HepG2 (cell line): ENCODE measurements around the gene TSPAN11. TPM values are rescaled to one million over a fixed set of nuclear protein-coding genes. Genes with fewer than 3 reads are reported as not detected.

Experiments
- ATAC-seq: fragments of 200-7000 bp; cut with Tn5 transposase; 3 replicates; pipeline ENCODE4 v1.9.1; 2020; ENCODE audit warnings: mild to moderate bottlenecking, moderate library complexity
- BruUV-seq: library from RNA; stranded (reverse); fragments of 400-500 nt; replicated peaks from 2 replicates; lab custom pipeline; 2021; lab: Mats Ljungman, UMichigan
- CTCF ChIA-PET: fragments of 300-600 bp; formaldehyde crosslinking; extraction: SDS; loops from one replicate; lab custom pipeline; 2021; ENCODE audit warnings: low total read pairs, inconsistent platforms, low intra/inter-chr PET ratio; lab: Yijun Ruan, JAX
- POLR2A ChIA-PET: fragments of 350-600 bp; sonication (Branson Sonifier 250); formaldehyde crosslinking; loops from one replicate; lab custom pipeline; 2020; ENCODE audit warnings: antibody characterized with exemption, inconsistent platforms; lab: Yijun Ruan, JAX
- DNase-seq: peaks from one replicate; pipeline ENCODE4 v3.0.0-alpha.2; 2015; ENCODE audit warnings: low spot score
- FAIRE-seq: peaks from 3 replicates; lab custom pipeline; 2011; peaks lifted over from hg19 to GRCh38; lab: Jason Lieb, UNC
- H2AFZ ChIP-seq: one replicate; pipeline ENCODE4 v1.6.1; 2011; ENCODE audit warnings: low read length, inconsistent platforms
- H3K27ac ChIP-seq: fragments of 300-600 bp; 3 replicates; pipeline ENCODE4 v1.8.0; 2011; ENCODE audit warnings: mixed run types, mild to moderate bottlenecking, mixed read lengths, low read length, inconsistent platforms; ENCODE audit not compliant: insufficient read depth; ENCODE audit errors: extremely low read length
- H3K27me3 ChIP-seq, 2 experiments: fragments of 200-600 bp in 1 of 2; 2 replicates in 1 of 2; 3 replicates in 1 of 2; pipeline versions ENCODE4 v1.6.0 to v1.8.0; 2011; ENCODE audit warnings: low read length in 2 of 2, mild to moderate bottlenecking in 2 of 2, moderate library complexity in 2 of 2, inconsistent platforms in 1 of 2; ENCODE audit not compliant: insufficient read depth in 2 of 2, control insufficient read depth in 1 of 2
- H3K36me3 ChIP-seq, 2 experiments: fragments of 200-600 bp in 1 of 2; replicated peaks in 1 of 2; 2 replicates in 1 of 2; 3 replicates in 1 of 2; pipeline versions ENCODE4 v1.5.1 to v1.8.0; 2011; ENCODE audit warnings: low read length in 2 of 2, inconsistent platforms in 1 of 2; ENCODE audit not compliant: insufficient read depth in 2 of 2, control insufficient read depth in 1 of 2
- H3K4me1 ChIP-seq: 2 replicates; pipeline ENCODE4 v1.5.1; 2012; ENCODE audit warnings: low read length, inconsistent platforms; ENCODE audit not compliant: insufficient read depth
- H3K4me2 ChIP-seq: 2 replicates; pipeline ENCODE4 v1.6.0; 2011; ENCODE audit warnings: low read depth, low read length, inconsistent platforms
- H3K4me3 ChIP-seq, 3 experiments: fragments of 200-600 bp in 1 of 3; sonication (generic), shearing (Covaris generic) in 1 of 3; replicated peaks in 1 of 3; 2 replicates each; pipeline ENCODE4 v1.5.1; 2011 to 2016; ENCODE audit warnings: low read length in 3 of 3, inconsistent platforms in 2 of 3, low read depth in 2 of 3, mild to moderate bottlenecking in 2 of 3, control low read depth in 1 of 3, mixed read lengths in 1 of 3; ENCODE audit not compliant: insufficient read depth in 1 of 3
- H3K79me2 ChIP-seq: one replicate; pipeline ENCODE4 v1.6.1; 2011; ENCODE audit warnings: low read length, inconsistent platforms; ENCODE audit not compliant: insufficient read depth
- H3K9ac ChIP-seq: 2 replicates; pipeline ENCODE4 v1.6.0; 2011; ENCODE audit warnings: mild to moderate bottlenecking, low read depth, low read length, inconsistent platforms; ENCODE audit not compliant: insufficient read depth
- H3K9me3 ChIP-seq: 2 replicates; pipeline ENCODE4 v1.5.1; 2012; ENCODE audit warnings: mild to moderate bottlenecking, low read length
- H4K20me1 ChIP-seq: 2 replicates; pipeline ENCODE4 v1.6.0; 2011; ENCODE audit warnings: inconsistent platforms, mild to moderate bottlenecking, low read length, moderate library complexity; ENCODE audit not compliant: insufficient read depth
- CAMTA2 ChIP-seq: sonication (generic); formaldehyde crosslinking; IDR thresholded peaks from 2 replicates; pipeline ENCODE4 v1.4.0; 2020; ENCODE audit warnings: mild to moderate bottlenecking, missing genetic modification reagents, borderline replicate concordance
- HINFP ChIP-seq: sonication (generic); formaldehyde crosslinking; IDR thresholded peaks from 2 replicates; pipeline ENCODE4 v1.4.0; 2020; ENCODE audit warnings: low read depth, mild to moderate bottlenecking, missing genetic modification reagents
- IRX3 ChIP-seq: sonication (generic); formaldehyde crosslinking; IDR thresholded peaks from 2 replicates; pipeline ENCODE4 v1.8.1; 2023; ENCODE audit warnings: mild to moderate bottlenecking, low read depth, missing genetic modification reagents, borderline replicate concordance
- KDM5A ChIP-seq: fragments of 200-600 bp; sonication (generic); IDR thresholded peaks from 2 replicates; pipeline ENCODE4 v1.7.0; 2018; ENCODE audit warnings: antibody characterized with exemption, mild to moderate bottlenecking, low read length, borderline replicate concordance
- KLF12 ChIP-seq: sonication (generic); formaldehyde crosslinking; IDR thresholded peaks from 2 replicates; pipeline ENCODE4 v1.4.0; 2020; ENCODE audit warnings: missing genetic modification reagents, borderline replicate concordance
- POLR2AphosphoS5 ChIP-seq: IDR thresholded peaks from 2 replicates; pipeline ENCODE4 v1.6.1; 2012; ENCODE audit warnings: low read depth, low read length
- SCMH1 ChIP-seq: sonication (generic); formaldehyde crosslinking; IDR thresholded peaks from 2 replicates; pipeline ENCODE4 v1.9.0; 2021; ENCODE audit warnings: missing genetic modification reagents, mild to moderate bottlenecking, borderline replicate concordance
- ZNF224 ChIP-seq: sonication (generic); formaldehyde crosslinking; IDR thresholded peaks from 2 replicates; pipeline ENCODE4 v1.5.0; 2020; ENCODE audit warnings: mild to moderate bottlenecking, missing genetic modification reagents
- WGBS: methylation state at CpG from one replicate; pipeline ENCODE4 v1.1.6; 2017; ENCODE audit warnings: low lambda C conversion rate; 5-methylcytosine and 5-hydroxymethylcytosine counted together
- in situ Hi-C: cut with HindIII; loops from 2 replicates; pipeline ENCODE4 v1.10.0; 2017; ENCODE audit warnings: low pct_unique_long_range_greater_than_20kb; ENCODE audit not compliant: extremely low pct_ligation_motif_present
- intact Hi-C: fragments of 100-400 bp; cut with micrococcal nuclease; formaldehyde crosslinking; loops from one replicate; pipeline ENCODE4 v1.10.0; 2022; ENCODE audit not compliant: unreplicated experiment
- polyA plus RNA-seq, 8 experiments: library from polyadenylated mRNA; depleted of rRNA in 3 of 8; stranded (reverse) in 7 of 8; unstranded in 1 of 8; fragments of >200 nt; fragmentation: Illumina TruSeq in 4 of 8; extraction: Trizol in 4 of 8; gene quantifications; 2 replicates each; pipeline versions ENCODE4 v1.2.1 to v1.2.3, GENCODE V29; 2011 to 2016; ENCODE audit warnings: low read depth in 4 of 8, missing spikeins in 1 of 8, mixed read lengths in 1 of 8; ENCODE audit not compliant: insufficient read depth in 1 of 8
- total RNA-seq, 5 experiments: library from RNA; depleted of rRNA; stranded (reverse); fragments of >200 nt; fragmentation: Illumina TruSeq; extraction: Trizol; gene quantifications; 2 replicates each; pipeline ENCODE4 v1.2.3, GENCODE V29; 2016; ENCODE audit warnings: low read depth in 1 of 5
- TF ChIP-seq, protein P1 (sequence below): sonication (generic); formaldehyde crosslinking; IDR thresholded peaks from 2 replicates; pipeline ENCODE4 v1.4.0; 2020; ENCODE audit warnings: mild to moderate bottlenecking, missing genetic modification reagents, borderline replicate concordance
- TF ChIP-seq, protein P2 (sequence below): sonication (generic); formaldehyde crosslinking; IDR thresholded peaks from 2 replicates; pipeline ENCODE4 v1.4.0; 2020; ENCODE audit warnings: missing genetic modification reagents, borderline replicate concordance

Gene TSPAN11
- total and polyA plus RNA-seq, 2 of the 13 experiments (the other 11 are each of a cell fraction or from before 2014, with no cell fraction given) = 0.01 to 0.07 TPM

- Histone ChIP-seq H3K27ac (no peak overlapping the region), H2AFZ (no peak overlapping the region), H3K9ac (no peak overlapping the region), H3K4me1 (no peaks in the 10 kb centered on the region), H3K4me2 (no peak overlapping the region), H3K79me2 (no peaks in the 10 kb centered on the region), H3K36me3 (no peaks in the 10 kb centered on the region), H3K27me3 (peaks cover 2 to 11% of the 10 kb centered on the region in 2 experiments; a peak in 3 of 5 replicates), H3K4me3 (no peak overlapping the region), H3K9me3 (no peaks in the 10 kb centered on the region), H4K20me1 (no peaks in the 10 kb centered on the region)
- BruUV-seq = no TSS peak
- 55% methylated on average over 6 of the region's 6 CpGs for WGBS
- ATAC-seq (no peak), DNase-seq (no peak), FAIRE-seq (no peak)
- TF ChIP-seq IRX3 (CRISPR knock-in tag) = no peak
- TF ChIP-seq, protein P1, sequence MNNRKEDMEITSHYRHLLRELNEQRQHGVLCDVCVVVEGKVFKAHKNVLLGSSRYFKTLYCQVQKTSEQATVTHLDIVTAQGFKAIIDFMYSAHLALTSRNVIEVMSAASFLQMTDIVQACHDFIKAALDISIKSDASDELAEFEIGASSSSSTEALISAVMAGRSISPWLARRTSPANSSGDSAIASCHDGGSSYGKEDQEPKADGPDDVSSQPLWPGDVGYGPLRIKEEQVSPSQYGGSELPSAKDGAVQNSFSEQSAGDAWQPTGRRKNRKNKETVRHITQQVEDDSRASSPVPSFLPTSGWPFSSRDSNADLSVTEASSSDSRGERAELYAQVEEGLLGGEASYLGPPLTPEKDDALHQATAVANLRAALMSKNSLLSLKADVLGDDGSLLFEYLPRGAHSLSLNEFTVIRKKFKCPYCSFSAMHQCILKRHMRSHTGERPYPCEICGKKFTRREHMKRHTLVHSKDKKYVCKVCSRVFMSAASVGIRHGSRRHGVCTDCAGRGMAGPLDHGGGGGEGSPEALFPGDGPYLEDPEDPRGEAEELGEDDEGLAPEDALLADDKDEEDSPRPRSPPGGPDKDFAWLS (CRISPR knock-in tag) = no peak
- no peak for TF ChIP-seq KLF12
- no peak for TF ChIP-seq HINFP (CRISPR knock-in tag)
- TF ChIP-seq CAMTA2 (CRISPR knock-in tag) = no peak
- TF ChIP-seq KDM5A = no peak
- TF ChIP-seq ZNF224 = no peak
- TF ChIP-seq, protein P2, sequence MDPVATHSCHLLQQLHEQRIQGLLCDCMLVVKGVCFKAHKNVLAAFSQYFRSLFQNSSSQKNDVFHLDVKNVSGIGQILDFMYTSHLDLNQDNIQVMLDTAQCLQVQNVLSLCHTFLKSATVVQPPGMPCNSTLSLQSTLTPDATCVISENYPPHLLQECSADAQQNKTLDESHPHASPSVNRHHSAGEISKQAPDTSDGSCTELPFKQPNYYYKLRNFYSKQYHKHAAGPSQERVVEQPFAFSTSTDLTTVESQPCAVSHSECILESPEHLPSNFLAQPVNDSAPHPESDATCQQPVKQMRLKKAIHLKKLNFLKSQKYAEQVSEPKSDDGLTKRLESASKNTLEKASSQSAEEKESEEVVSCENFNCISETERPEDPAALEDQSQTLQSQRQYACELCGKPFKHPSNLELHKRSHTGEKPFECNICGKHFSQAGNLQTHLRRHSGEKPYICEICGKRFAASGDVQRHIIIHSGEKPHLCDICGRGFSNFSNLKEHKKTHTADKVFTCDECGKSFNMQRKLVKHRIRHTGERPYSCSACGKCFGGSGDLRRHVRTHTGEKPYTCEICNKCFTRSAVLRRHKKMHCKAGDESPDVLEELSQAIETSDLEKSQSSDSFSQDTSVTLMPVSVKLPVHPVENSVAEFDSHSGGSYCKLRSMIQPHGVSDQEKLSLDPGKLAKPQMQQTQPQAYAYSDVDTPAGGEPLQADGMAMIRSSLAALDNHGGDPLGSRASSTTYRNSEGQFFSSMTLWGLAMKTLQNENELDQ (CRISPR knock-in tag) = no peak
- no peak for TF ChIP-seq SCMH1 (CRISPR knock-in tag)
- no peak for TF ChIP-seq POLR2AphosphoS5
- CTCF ChIA-PET = no interaction called here
- intact Hi-C loops = no loop called here
- POLR2A ChIA-PET = no interaction called here
- in situ Hi-C loops = no loop called here
Measured at GRCh38 chr12:31019561-31019960, 93.0 kb downstream of the TSPAN11 start.
